Esophagus squamous epithelium (tissue), 5 donors: ENCODE measurements around the gene RAB44. TPM values are rescaled to one million over a fixed set of nuclear protein-coding genes. Genes with fewer than 3 reads are reported as not detected.
A peak's percentile ranks its signal among the peaks of the same experiment; 100 is the strongest.

Experiments used
- DNase-seq: peaks from one replicate; lab custom pipeline; 2025; lab: John Stamatoyannopoulos, UW
- H3K27ac ChIP-seq, 4 donors: fragments of 200-600 bp; sonication (generic); one replicate each; pipeline ENCODE4 v1.5.1; 2016 to 2019; ENCODE audit warnings: mild to moderate bottlenecking in 1 of 4
- H3K27me3 ChIP-seq, 4 donors: fragments of 200-600 bp; sonication (generic); 1 replicate in 3 of 4; 2 replicates in 1 of 4; pipeline versions ENCODE4 v1.5.1 to v1.6.0; 2017 to 2021; ENCODE audit warnings: antibody characterized with exemption in 1 of 4
- H3K36me3 ChIP-seq, 3 donors: fragments of 200-600 bp; sonication (generic); one replicate each; pipeline ENCODE4 v1.5.1; 2016 to 2019
- H3K4me1 ChIP-seq, 3 donors: fragments of 200-600 bp; sonication (generic); one replicate each; pipeline ENCODE4 v1.5.1; 2017 to 2019
- H3K4me3 ChIP-seq, 4 donors: fragments of 200-600 bp; sonication (generic); 1 replicate in 3 of 4; 2 replicates in 1 of 4; pipeline ENCODE4 v1.5.1; 2016 to 2019; ENCODE audit warnings: mild to moderate bottlenecking in 2 of 4, moderate library complexity in 1 of 4
- H3K9me3 ChIP-seq, 3 donors: fragments of 200-600 bp; sonication (generic); one replicate each; pipeline ENCODE4 v1.5.1; 2016 to 2019
- POLR2A ChIP-seq, 4 donors: fragments of 450-650 bp; IDR thresholded peaks; one replicate each; pipeline ENCODE4 v1.6.1; 2017; ENCODE audit warnings: antibody characterized with exemption in 4 of 4, mild to moderate bottlenecking in 4 of 4, moderate library complexity in 3 of 4
- WGBS, 2 donors: methylation state at CpG; one replicate each; pipeline ENCODE4 v1.1.5; 2018; 5-methylcytosine and 5-hydroxymethylcytosine counted together
- intact Hi-C: fragments of 100-400 bp; cut with DNase I; formaldehyde crosslinking; loops from one replicate; pipeline ENCODE4 v1.15.0; 2022
- total RNA-seq, 4 donors: library from RNA; depleted of rRNA; stranded (reverse); fragments of >200 nt; gene quantifications; one replicate each; pipeline ENCODE4 v1.1.0, GENCODE V29; 2016
- TF ChIP-seq, protein P1 (sequence below), 6 experiments: fragments of 450-650 bp in 4 of 6; fragments of 200-600 bp in 2 of 6; sonication (generic) in 2 of 6; IDR thresholded peaks; one replicate each; pipeline ENCODE4 v1.5.1; 2016 to 2019; ENCODE audit warnings: antibody characterized with exemption in 6 of 6, mild to moderate bottlenecking in 4 of 6, moderate library complexity in 4 of 6
- donor health status: DM: yes; HTN: yes; CAD: no.

The RAB44 gene
- total RNA-seq, 4 donors from 2014 or later, result 0.11 to 0.76 (median 0.18) TPM; not detected in 1

DNA sequence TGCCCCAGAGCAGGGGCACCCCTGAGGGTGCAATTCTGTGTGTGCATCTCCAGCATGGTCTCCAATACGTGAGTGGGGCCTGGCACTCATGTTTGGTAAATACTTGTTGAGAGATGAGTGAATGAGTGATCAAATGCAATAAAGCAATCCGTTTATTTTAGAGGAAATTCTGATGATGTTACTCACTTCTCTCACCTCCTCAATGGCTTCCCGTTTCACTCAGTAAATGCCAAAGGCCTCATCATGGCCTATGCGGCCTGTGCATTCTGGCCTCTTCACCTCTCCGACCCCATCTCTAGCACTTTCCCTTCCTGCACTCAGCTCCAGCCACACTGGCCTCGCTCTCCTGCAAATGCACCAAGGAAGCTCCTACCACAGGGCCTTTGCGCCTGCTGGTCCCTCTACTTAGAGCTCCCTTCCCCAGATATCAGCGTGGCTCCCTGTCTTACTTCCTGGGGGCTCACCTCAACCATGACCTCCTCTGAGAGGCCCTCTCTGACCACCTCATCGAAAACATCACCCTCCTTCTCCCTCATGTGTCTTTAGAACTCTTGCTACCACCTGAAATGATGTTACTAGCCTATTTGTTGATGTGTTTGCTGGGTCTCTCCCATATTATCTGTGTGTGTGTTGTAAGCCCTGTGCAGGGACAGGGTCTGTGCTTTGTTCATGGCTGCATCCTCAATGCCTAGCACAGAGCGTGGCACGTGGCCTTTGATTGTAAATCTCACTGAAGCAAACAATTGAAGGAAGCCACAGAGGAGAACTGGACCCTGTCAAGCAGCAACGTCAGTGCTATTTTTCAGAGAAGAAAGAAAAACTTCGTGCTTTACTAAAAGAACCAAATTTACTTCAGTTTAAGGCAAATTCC, 42.6 kb downstream of the RAB44 start:
- TF ChIP-seq, protein P1, sequence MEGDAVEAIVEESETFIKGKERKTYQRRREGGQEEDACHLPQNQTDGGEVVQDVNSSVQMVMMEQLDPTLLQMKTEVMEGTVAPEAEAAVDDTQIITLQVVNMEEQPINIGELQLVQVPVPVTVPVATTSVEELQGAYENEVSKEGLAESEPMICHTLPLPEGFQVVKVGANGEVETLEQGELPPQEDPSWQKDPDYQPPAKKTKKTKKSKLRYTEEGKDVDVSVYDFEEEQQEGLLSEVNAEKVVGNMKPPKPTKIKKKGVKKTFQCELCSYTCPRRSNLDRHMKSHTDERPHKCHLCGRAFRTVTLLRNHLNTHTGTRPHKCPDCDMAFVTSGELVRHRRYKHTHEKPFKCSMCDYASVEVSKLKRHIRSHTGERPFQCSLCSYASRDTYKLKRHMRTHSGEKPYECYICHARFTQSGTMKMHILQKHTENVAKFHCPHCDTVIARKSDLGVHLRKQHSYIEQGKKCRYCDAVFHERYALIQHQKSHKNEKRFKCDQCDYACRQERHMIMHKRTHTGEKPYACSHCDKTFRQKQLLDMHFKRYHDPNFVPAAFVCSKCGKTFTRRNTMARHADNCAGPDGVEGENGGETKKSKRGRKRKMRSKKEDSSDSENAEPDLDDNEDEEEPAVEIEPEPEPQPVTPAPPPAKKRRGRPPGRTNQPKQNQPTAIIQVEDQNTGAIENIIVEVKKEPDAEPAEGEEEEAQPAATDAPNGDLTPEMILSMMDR (IDR thresholded peaks at IDR 0.05), result no peak
- no peak for TF ChIP-seq POLR2A (IDR thresholded peaks at IDR 0.05)
- Histone ChIP-seq H3K27ac (no peak overlapping the region), H3K4me3 (no peak overlapping the region), H3K9me3 (no peaks in the 10 kb centered on the region), H3K4me1 (peaks cover 23 to 51% (median 28%) of the 10 kb centered on the region in 3 donors), H3K36me3 (no peaks in the 10 kb centered on the region), H3K27me3 (no peaks in the 10 kb centered on the region)
- intact Hi-C loops, result no loop called here
- WGBS, 2 donors, result 70 to 73% methylated on average over 13 of the region's 13 CpGs
- DNase-seq, result no peak

DNA sequence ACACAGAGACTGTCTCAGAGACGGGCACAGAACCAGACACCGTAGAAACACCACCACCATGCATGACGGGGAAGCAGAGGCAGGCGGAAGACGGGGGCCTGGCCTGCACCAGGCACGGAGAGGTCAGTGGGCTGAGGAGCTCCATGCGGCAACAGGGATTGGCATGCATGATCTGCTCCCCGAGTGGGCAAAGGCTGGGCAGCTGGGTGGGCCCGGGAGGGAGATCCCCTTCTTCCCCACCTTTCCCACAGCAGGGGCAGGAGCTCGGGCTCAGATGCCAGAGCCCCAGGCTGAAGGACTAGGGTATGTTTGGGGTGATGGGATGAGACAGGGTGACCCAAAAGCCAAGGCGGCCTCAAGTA, 43.2 kb downstream of the RAB44 start:
- no peaks in the 10 kb centered on the region for H3K9me3 ChIP-seq
- H3K4me3 ChIP-seq, result no peak overlapping the region
- H3K36me3 ChIP-seq, result no peaks in the 10 kb centered on the region
- WGBS, 2 donors, result 82 to 93% methylated on average over 10 of the region's 11 CpGs
- H3K27ac ChIP-seq, result no peak overlapping the region
- no peaks in the 10 kb centered on the region for H3K27me3 ChIP-seq
- peaks cover 17 to 51% (median 22%) of the 10 kb centered on the region in 3 donors for H3K4me1 ChIP-seq
- TF ChIP-seq, protein P1 (IDR thresholded peaks at IDR 0.05), result no peak
- TF ChIP-seq POLR2A (IDR thresholded peaks at IDR 0.05), result no peak
- intact Hi-C loops, result no loop called here
- no peak for DNase-seq

DNA sequence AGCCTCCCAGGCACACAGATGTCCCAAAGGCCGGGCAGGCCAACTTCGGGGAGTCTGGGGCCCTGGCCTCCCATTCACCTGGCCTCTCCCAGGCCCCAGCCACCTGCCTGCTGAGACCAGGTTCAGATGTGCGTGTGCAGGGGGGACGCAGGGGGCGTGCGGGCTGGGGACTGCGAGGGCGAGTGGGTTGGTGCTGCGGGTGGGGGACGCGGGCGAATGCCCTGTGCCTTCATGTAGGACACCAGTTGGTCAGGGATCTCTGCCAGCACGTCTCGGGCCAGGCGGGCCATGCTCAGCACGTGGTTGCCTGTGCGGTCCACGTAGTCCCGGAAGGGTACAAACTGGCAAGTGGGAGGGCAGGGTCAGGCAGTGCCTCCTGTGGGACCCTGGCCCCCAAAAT, 44.5 kb downstream of the RAB44 start:
- Histone ChIP-seq H3K36me3 (no peaks in the 10 kb centered on the region), H3K27ac (no peak overlapping the region), H3K9me3 (no peaks in the 10 kb centered on the region), H3K4me1 (peaks cover 14 to 49% (median 19%) of the 10 kb centered on the region in 3 donors), H3K4me3 (no peak overlapping the region), H3K27me3 (no peaks in the 10 kb centered on the region)
- WGBS, 2 donors, result no CpG with 5 or more reads among the region's 19 CpGs
- no peak for TF ChIP-seq POLR2A (IDR thresholded peaks at IDR 0.05)
- TF ChIP-seq, protein P1 (IDR thresholded peaks at IDR 0.05), result no peak
- intact Hi-C loops, result no loop called here
- DNase-seq, result no peak

DNA sequence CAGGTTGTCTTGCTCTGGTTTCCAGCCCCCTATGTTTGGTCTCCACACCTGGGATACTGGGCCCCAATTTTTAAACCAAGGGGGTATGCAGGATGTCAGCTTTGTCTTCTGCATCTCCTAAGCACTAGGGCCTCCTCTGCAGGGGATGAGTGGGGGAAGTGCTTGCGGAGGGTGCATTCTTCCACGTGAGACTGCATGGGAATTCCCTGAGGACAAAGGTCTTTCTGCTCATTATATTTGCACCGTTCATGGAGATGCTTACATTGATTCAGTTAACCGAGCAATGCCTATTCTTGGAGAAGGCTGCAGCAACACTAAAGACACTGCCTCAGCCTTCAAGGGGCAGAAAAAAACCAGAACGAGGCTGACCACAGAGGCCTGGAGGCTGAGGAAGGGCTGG, 45.4 kb downstream of the RAB44 start:
- Histone ChIP-seq H3K36me3 (no peaks in the 10 kb centered on the region), H3K4me1 (peaks cover 14 to 49% (median 19%) of the 10 kb centered on the region in 3 donors), H3K27ac (peak overlapping the region in 3 of 4 donors; percentile 46 to 80 (median 76)), H3K9me3 (no peaks in the 10 kb centered on the region), H3K27me3 (no peaks in the 10 kb centered on the region), H3K4me3 (no peak overlapping the region)
- WGBS, 2 donors, result 81 to 100% methylated on average over 2 to 5 of the region's 5 CpGs
- TF ChIP-seq POLR2A (IDR thresholded peaks at IDR 0.05), result no peak
- TF ChIP-seq, protein P1 (IDR thresholded peaks at IDR 0.05), result no peak
- intact Hi-C loops, result no loop called here
- no peak for DNase-seq

DNA sequence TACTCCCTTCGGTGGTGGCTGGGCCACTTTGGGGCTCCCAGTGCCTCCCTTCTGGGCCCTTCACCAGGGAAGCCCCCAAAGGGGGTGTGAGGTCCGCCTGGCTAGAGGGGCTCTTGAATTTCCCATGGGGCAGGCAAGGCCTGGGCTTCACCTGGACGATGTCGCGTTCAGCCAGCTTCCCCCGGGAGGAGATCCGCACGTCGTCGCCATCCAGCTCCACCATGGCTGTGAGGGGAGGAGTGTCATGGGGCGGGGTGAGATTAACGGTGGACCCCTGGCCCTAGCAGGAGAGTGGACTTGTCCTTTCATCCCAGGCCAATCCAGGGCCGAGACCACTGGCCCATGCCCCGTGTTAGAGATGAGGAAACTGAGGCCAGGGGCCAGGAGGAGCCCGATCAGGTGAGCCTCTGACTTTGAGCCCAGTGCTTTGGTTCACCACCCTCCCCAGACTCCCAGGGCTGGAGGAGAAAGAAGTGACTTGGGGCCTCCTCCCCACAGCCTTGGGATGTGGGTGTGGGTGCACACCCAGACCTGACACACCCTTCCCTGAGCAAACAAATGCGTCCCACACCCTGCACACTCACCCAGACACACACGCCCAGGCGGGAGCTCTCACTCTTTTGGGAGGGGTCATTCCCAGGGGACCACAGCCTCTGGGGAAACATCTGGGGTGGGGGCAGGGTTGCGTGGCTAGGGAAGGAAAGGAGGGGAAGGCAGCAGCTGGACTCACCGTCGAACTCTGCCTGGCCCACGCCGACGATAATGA, 46.1 kb downstream of the RAB44 start:
- Histone ChIP-seq H3K4me3 (no peak overlapping the region), H3K27ac (peak overlapping the region in 3 of 4 donors; percentile 46 to 80 (median 76)), H3K36me3 (no peaks in the 10 kb centered on the region), H3K9me3 (peaks cover 0 to 5% (median 0%) of the 10 kb centered on the region in 3 donors), H3K4me1 (peaks cover 14 to 49% (median 19%) of the 10 kb centered on the region in 3 donors), H3K27me3 (no peaks in the 10 kb centered on the region)
- WGBS, 2 donors, result 35 to 48% methylated on average over 6 to 7 of the region's 24 CpGs
- intact Hi-C loops, result no loop called here
- no peak for DNase-seq
- TF ChIP-seq, protein P1 (IDR thresholded peaks at IDR 0.05), result no peak
- TF ChIP-seq POLR2A (IDR thresholded peaks at IDR 0.05), result no peak
